Trophoblast cell (in vitro differentiated cells and primary cell): ENCODE data around the gene MOGAT1.

Source experiments
- DNase-seq, 2 donors: peaks; one replicate each; pipeline ENCODE4 v3.0.0-alpha.2; 2016
- H2AFZ ChIP-seq: 2 replicates; pipeline ENCODE4 v1.6.1; 2013; ENCODE audit warnings: low read length, moderate library complexity, mild to moderate bottlenecking; ENCODE audit not compliant: insufficient read depth, poor library complexity
- H2AK5ac ChIP-seq: 2 replicates; pipeline ENCODE4 v1.6.1; 2013; ENCODE audit warnings: mild to moderate bottlenecking, low read length
- H2BK120ac ChIP-seq: 2 replicates; pipeline ENCODE4 v1.6.1; 2013; ENCODE audit warnings: low read length, mild to moderate bottlenecking, moderate library complexity; ENCODE audit not compliant: insufficient read depth, poor library complexity
- H2BK12ac ChIP-seq: 2 replicates; pipeline ENCODE4 v1.6.1; 2013; ENCODE audit warnings: mild to moderate bottlenecking, low read length, moderate library complexity
- H2BK5ac ChIP-seq: 2 replicates; pipeline ENCODE4 v1.6.1; 2013; ENCODE audit warnings: low read length, low read depth, moderate library complexity, mild to moderate bottlenecking; ENCODE audit not compliant: poor library complexity
- H3K14ac ChIP-seq: 2 replicates; pipeline ENCODE4 v1.6.1; 2013; ENCODE audit warnings: mild to moderate bottlenecking, low read length
- H3K18ac ChIP-seq: 2 replicates; pipeline ENCODE4 v1.6.1; 2013; ENCODE audit warnings: mild to moderate bottlenecking, low read length
- H3K23ac ChIP-seq: 2 replicates; pipeline ENCODE4 v1.6.1; 2013; ENCODE audit warnings: low read length
- H3K27ac ChIP-seq: 2 replicates; pipeline ENCODE4 v1.5.1; 2013; ENCODE audit warnings: low read depth, mild to moderate bottlenecking, inconsistent platforms, low read length, moderate library complexity
- H3K27me3 ChIP-seq: 2 replicates; pipeline ENCODE4 v1.6.1; 2013; ENCODE audit warnings: inconsistent platforms, mild to moderate bottlenecking, low read length, moderate library complexity; ENCODE audit not compliant: insufficient read depth
- H3K36me3 ChIP-seq, 2 experiments: 1 replicate in 1 of 2; 2 replicates in 1 of 2; pipeline ENCODE4 v1.6.1; 2013; ENCODE audit warnings: low read length in 2 of 2, mild to moderate bottlenecking in 2 of 2, moderate library complexity in 1 of 2; ENCODE audit not compliant: insufficient read depth in 2 of 2, control insufficient read depth in 1 of 2
- H3K4ac ChIP-seq: 2 replicates; pipeline ENCODE4 v1.6.1; 2013; ENCODE audit warnings: low read depth, mild to moderate bottlenecking, low read length, moderate library complexity
- H3K4me1 ChIP-seq, 2 experiments: 1 replicate in 1 of 2; 2 replicates in 1 of 2; pipeline ENCODE4 v1.6.1; 2013; ENCODE audit warnings: low read length in 2 of 2, mild to moderate bottlenecking in 2 of 2, moderate library complexity in 1 of 2; ENCODE audit not compliant: insufficient read depth in 2 of 2, control insufficient read depth in 1 of 2
- H3K4me2 ChIP-seq: 2 replicates; pipeline ENCODE4 v1.6.1; 2013; ENCODE audit warnings: inconsistent platforms, mild to moderate bottlenecking, low read length, moderate library complexity
- H3K4me3 ChIP-seq: 2 replicates; pipeline ENCODE4 v1.5.1; 2013; ENCODE audit warnings: mild to moderate bottlenecking, low read depth, low read length, inconsistent platforms
- H3K79me1 ChIP-seq: one replicate; pipeline ENCODE4 v1.6.1; 2013; ENCODE audit warnings: low read length
- H3K79me2 ChIP-seq: 2 replicates; pipeline ENCODE4 v1.6.1; 2013; ENCODE audit warnings: low read length, mild to moderate bottlenecking; ENCODE audit not compliant: control insufficient read depth, insufficient read depth, poor library complexity
- H3K9ac ChIP-seq: 2 replicates; pipeline ENCODE4 v1.6.1; 2013; ENCODE audit warnings: mild to moderate bottlenecking, low read length
- H3K9me3 ChIP-seq: 2 replicates; pipeline ENCODE4 v1.6.1; 2013; ENCODE audit warnings: low read depth, mild to moderate bottlenecking, control low read depth, inconsistent platforms, low read length; ENCODE audit not compliant: insufficient read depth
- H4K12ac ChIP-seq: 2 replicates; pipeline ENCODE4 v1.6.1; 2013; ENCODE audit warnings: low read depth, mild to moderate bottlenecking, low read length, moderate library complexity
- H4K8ac ChIP-seq: 2 replicates; pipeline ENCODE4 v1.6.1; 2013; ENCODE audit warnings: low read depth, mild to moderate bottlenecking, low read length, moderate library complexity
- H4K91ac ChIP-seq: one replicate; pipeline ENCODE4 v1.6.1; 2013; ENCODE audit warnings: low read depth, mild to moderate bottlenecking, low read length, moderate library complexity
- WGBS: extraction: QIAGEN DNeasy Blood & Tissue Kit; methylation state at CpG from one replicate; pipeline ENCODE4 v1.1.7; 2013; ENCODE audit warnings: missing lambda C conversion rate; ENCODE audit not compliant: insufficient read length, insufficient coverage; ENCODE audit errors: extremely low coverage; 5-methylcytosine and 5-hydroxymethylcytosine counted together

Gene MOGAT1

GRCh38 chr2:222731201-222731621, 59.8 kb downstream of the MOGAT1 start:
- Histone ChIP-seq H3K9me3 (no peaks in the 10 kb centered on the region), H2BK12ac (no peak overlapping the region), H2AFZ (no peak overlapping the region), H3K36me3 (no peaks in the 10 kb centered on the region), H3K27ac (no peak overlapping the region), H3K9ac (no peak overlapping the region), H3K4me2 (no peak overlapping the region), H3K4ac (no peak overlapping the region), H2BK5ac (no peak overlapping the region), H2BK120ac (no peak overlapping the region), H3K79me1 (peaks cover 3% of the 10 kb centered on the region), H3K18ac (no peak overlapping the region), H2AK5ac (no peak overlapping the region), H3K4me1 (peaks cover 5 to 11% of the 10 kb centered on the region in 2 experiments), H3K14ac (no peak overlapping the region), H4K91ac (no peak overlapping the region), H3K79me2 (no peaks in the 10 kb centered on the region), H4K12ac (no peak overlapping the region), H3K4me3 (no peak overlapping the region), H4K8ac (no peak overlapping the region), H3K23ac (no peak overlapping the region), H3K27me3 (no peaks in the 10 kb centered on the region)
- no peak for DNase-seq
- no CpG with 5 or more reads among the region's 2 CpGs for WGBS

- Histone ChIP-seq H3K27me3 (no peaks in the 10 kb centered on the region), H3K4ac (no peak overlapping the region), H3K9me3 (no peaks in the 10 kb centered on the region), H3K36me3 (no peaks in the 10 kb centered on the region), H2AK5ac (no peak overlapping the region), H3K4me3 (no peak overlapping the region), H3K4me2 (no peak overlapping the region), H4K8ac (no peak overlapping the region), H2BK120ac (no peak overlapping the region), H3K9ac (no peak overlapping the region), H3K79me2 (no peaks in the 10 kb centered on the region), H2BK12ac (no peak overlapping the region), H4K12ac (no peak overlapping the region), H3K14ac (no peak overlapping the region), H4K91ac (no peak overlapping the region), H3K27ac (no peak overlapping the region), H2AFZ (no peak overlapping the region), H3K4me1 (peaks cover 5 to 11% of the 10 kb centered on the region in 2 experiments), H3K79me1 (peaks cover 3% of the 10 kb centered on the region), H3K18ac (no peak overlapping the region), H2BK5ac (no peak overlapping the region), H3K23ac (no peak overlapping the region)
- DNase-seq: no peak
- WGBS: no CpG with 5 or more reads among the region's 4 CpGs
These were observed 61.2 kb downstream of the MOGAT1 start for GRCh38 chr2:222732489-222733178.

DNA sequence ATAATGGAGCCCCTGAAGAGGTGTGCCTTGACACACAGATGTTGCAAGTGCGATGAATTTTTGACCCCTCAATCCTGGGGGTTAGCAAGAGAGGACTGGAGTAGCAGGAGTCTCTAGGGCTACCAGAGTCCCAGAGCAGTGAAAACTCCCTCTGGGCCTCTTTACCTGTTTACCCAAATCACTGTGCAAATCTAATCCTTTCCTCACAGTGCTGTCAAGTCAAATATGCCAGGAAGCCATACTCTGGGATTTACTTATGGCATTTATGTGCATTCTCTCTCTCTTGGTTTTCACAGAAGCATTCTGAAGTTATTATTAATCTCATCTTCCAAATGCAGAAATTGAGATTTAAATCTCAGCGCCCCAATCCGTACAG, 62.0 kb downstream of the MOGAT1 start:
- Histone ChIP-seq H3K4me2 (no peak overlapping the region), H2AFZ (no peak overlapping the region), H3K27ac (no peak overlapping the region), H3K9ac (no peak overlapping the region), H3K36me3 (no peaks in the 10 kb centered on the region), H3K79me2 (no peaks in the 10 kb centered on the region), H3K27me3 (no peaks in the 10 kb centered on the region), H4K12ac (no peak overlapping the region), H4K91ac (no peak overlapping the region), H3K23ac (no peak overlapping the region), H3K4me3 (no peak overlapping the region), H3K4ac (no peak overlapping the region), H2BK120ac (no peak overlapping the region), H3K14ac (no peak overlapping the region), H3K18ac (no peak overlapping the region), H2AK5ac (no peak overlapping the region), H3K9me3 (no peaks in the 10 kb centered on the region), H2BK5ac (no peak overlapping the region), H2BK12ac (no peak overlapping the region), H4K8ac (no peak overlapping the region), H3K79me1 (peaks cover 3% of the 10 kb centered on the region), H3K4me1 (peaks cover 5 to 11% of the 10 kb centered on the region in 2 experiments)
- DNase-seq: peak; percentile 42 to 66
- WGBS: no CpG with 5 or more reads among the region's 3 CpGs

DNA sequence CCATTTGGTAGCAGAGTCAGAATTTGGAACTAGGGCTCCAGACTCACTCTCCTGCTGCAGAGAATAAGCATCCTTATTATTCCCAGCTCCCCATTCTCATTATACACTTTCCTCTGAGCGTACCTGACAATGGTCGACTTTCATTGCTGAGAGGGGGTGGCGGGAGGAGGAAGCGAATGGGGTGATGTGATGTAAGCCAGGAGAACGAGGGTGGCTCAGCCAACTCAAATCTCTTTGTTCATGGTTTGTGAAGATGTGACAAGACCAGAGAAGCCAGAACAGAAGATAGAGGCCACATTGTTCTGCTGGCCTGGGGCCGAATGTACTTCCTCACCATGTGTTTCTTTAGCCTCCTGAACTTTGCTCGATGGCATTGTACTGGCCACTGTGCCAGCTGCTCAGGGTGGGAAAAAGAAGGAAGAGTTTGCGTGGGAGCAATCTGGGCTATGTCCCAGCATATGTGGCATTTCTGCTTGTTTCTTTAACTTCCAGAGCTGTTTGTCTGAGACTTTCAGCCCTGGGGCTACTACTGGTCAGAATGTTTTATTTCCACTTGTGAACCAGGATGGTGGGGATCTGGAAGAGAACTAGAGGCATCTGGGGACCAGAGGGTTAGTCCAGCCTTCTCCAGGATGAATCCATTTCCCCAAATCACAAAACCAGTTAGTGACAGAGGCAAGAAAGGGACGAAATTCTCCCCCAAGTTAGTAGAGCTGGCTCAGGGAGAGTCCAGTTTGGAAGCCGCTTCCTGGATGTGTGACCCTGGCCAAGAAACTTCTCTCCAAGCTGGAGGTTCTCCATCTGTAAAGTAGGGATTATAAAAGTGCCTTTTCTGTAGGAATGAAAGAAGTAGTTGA, 62.6 kb downstream of the MOGAT1 start:
- no peaks in the 10 kb centered on the region for H3K79me2 ChIP-seq
- H3K4me3 ChIP-seq: no peak overlapping the region
- no peak overlapping the region for H2AK5ac ChIP-seq
- H4K91ac ChIP-seq: peak overlapping the region; percentile 42
- H3K4ac ChIP-seq: no peak overlapping the region
- peak in 1 of 2 donors; percentile 48 for DNase-seq
- peak overlapping the region; percentile 36 for H2BK12ac ChIP-seq
- H3K27me3 ChIP-seq: no peaks in the 10 kb centered on the region
- no peaks in the 10 kb centered on the region for H3K9me3 ChIP-seq
- no peak overlapping the region for H2BK5ac ChIP-seq
- H2BK120ac ChIP-seq: no peak overlapping the region
- H3K4me2 ChIP-seq: no peak overlapping the region
- H3K36me3 ChIP-seq: no peaks in the 10 kb centered on the region
- H4K8ac ChIP-seq: no peak overlapping the region
- H3K27ac ChIP-seq: peak overlapping the region; percentile 11
- H4K12ac ChIP-seq: no peak overlapping the region
- H3K4me1 ChIP-seq: peaks cover 8 to 11% of the 10 kb centered on the region in 2 experiments
- peak overlapping the region; percentile 38 for H3K18ac ChIP-seq
- peaks cover 3% of the 10 kb centered on the region for H3K79me1 ChIP-seq
- H3K9ac ChIP-seq: no peak overlapping the region
- no peak overlapping the region for H2AFZ ChIP-seq
- H3K23ac ChIP-seq: no peak overlapping the region
- WGBS: no CpG with 5 or more reads among the region's 10 CpGs
- H3K14ac ChIP-seq: no peak overlapping the region
